COR-L47 (cell line): ENCODE results near the gene NPAS4.
"Not testable (repeated sequence)": the region's sequence is repeated elsewhere in the genome, so short reads cannot be mapped to it uniquely, and the experiment has no call there.

Experiments used
- DNase-seq: peaks from one replicate; lab custom pipeline; 2025; lab: John Stamatoyannopoulos, UW

The NPAS4 gene

GRCh38 chr11:66418168-66418985 lies 2.5 kb upstream of the NPAS4 start:
- peak; percentile 52 for DNase-seq

GRCh38 chr11:66418986-66419308 lies 1.9 kb upstream of the NPAS4 start:
- no peak for DNase-seq

- DNase-seq: peak; percentile 24
These were observed 1.0 kb upstream of the NPAS4 start for GRCh38 chr11:66419825-66420224.

- no peak for DNase-seq
These were observed 814 bp downstream of the NPAS4 start for GRCh38 chr11:66421492-66422205.

GRCh38 chr11:66426314-66426713 lies 5.5 kb downstream of the NPAS4 start:
- DNase-seq: no peak

- no peak for DNase-seq
These were observed 8.1 kb downstream of the NPAS4 start for GRCh38 chr11:66428933-66429332.

GRCh38 chr11:66429983-66430602 lies 9.3 kb downstream of the NPAS4 start:
- DNase-seq: peak; percentile 79

GRCh38 chr11:66431287-66431686 lies 10.5 kb downstream of the NPAS4 start:
- DNase-seq: not testable (repeated sequence)

- DNase-seq: not testable (repeated sequence)
These were observed 11.1 kb downstream of the NPAS4 start for GRCh38 chr11:66431871-66432329.

- no peak for DNase-seq
These were observed 11.8 kb downstream of the NPAS4 start for GRCh38 chr11:66432597-66432996.

- no peak for DNase-seq
These were observed 17.2 kb downstream of the NPAS4 start for GRCh38 chr11:66437979-66438503.

- peak; percentile 94 for DNase-seq
These were observed 17.9 kb downstream of the NPAS4 start, which contains the start of gene MRPL11 for GRCh38 chr11:66438504-66439466. Gene MRPL11, minus strand, starts transcription at chr11:66438848. Its CDS starts 94 bp downstream, at chr11:66438754.

GRCh38 chr11:66440101-66440939 lies 19.5 kb downstream of the NPAS4 start:
- DNase-seq: not testable (repeated sequence)

GRCh38 chr11:66440940-66441282 lies 20.1 kb downstream of the NPAS4 start:
- DNase-seq: not testable (repeated sequence)

GRCh38 chr11:66443602-66444001 lies 22.8 kb downstream of the NPAS4 start:
- no peak for DNase-seq

GRCh38 chr11:66447012-66447411 lies 26.2 kb downstream of the NPAS4 start:
- DNase-seq: no peak

- DNase-seq: no peak
These were observed 27.7 kb downstream of the NPAS4 start for GRCh38 chr11:66448523-66448922.

GRCh38 chr11:66450560-66450959 lies 29.7 kb downstream of the NPAS4 start:
- DNase-seq: no peak

GRCh38 chr11:66451663-66452062 lies 30.8 kb downstream of the NPAS4 start:
- DNase-seq: no peak

- DNase-seq: no peak
These were observed 33.4 kb downstream of the NPAS4 start for GRCh38 chr11:66454247-66454646.
